Thyroid gland (tissue), 4 donors: ENCODE measurements around the gene CS.
A peak's percentile ranks its signal among the peaks of the same experiment; 100 is the strongest.

Experiments used
- CTCF ChIP-seq, 6 experiments: fragments of 200-600 bp in 3 of 6; fragments of 450-650 bp in 3 of 6; sonication (generic) in 3 of 6; IDR thresholded peaks; one replicate each; pipeline ENCODE4 v1.5.1; 2016 to 2019; ENCODE audit warnings: antibody characterized with exemption in 6 of 6, mild to moderate bottlenecking in 2 of 6, inconsistent platforms in 1 of 6, moderate library complexity in 1 of 6
- POLR2A ChIP-seq, 2 donors: fragments of 450-650 bp; IDR thresholded peaks; one replicate each; pipeline ENCODE4 v1.6.1; 2017; ENCODE audit warnings: antibody characterized with exemption in 2 of 2, mild to moderate bottlenecking in 2 of 2, moderate library complexity in 1 of 2

GRCh38 chr12:56315622-56316473 is 15.7 kb upstream of the CS start, which contains the start of gene CNPY2:
- TF ChIP-seq CTCF (IDR thresholded peaks at IDR 0.05) (peak in 3 of 6 experiments; percentile 3 to 27 (median 16)), POLR2A (IDR thresholded peaks at IDR 0.05) (peak in 1 of 2 donors; percentile 82)
